DMS 273 (cell line): ENCODE data around the gene HSDL1.
A peak's percentile ranks its signal among the peaks of the same experiment; 100 is the strongest.

Experiments used
- DNase-seq: peaks from one replicate; lab custom pipeline; 2025; ENCODE audit not compliant: unreplicated experiment; lab: John Stamatoyannopoulos, UW

The HSDL1 gene

GRCh38 chr16:84084570-84085270, 60.3 kb downstream of the HSDL1 start:
- DNase-seq = peak; percentile 79

- DNase-seq = no peak
Measured at GRCh38 chr16:84082835-84083569, 62.0 kb downstream of the HSDL1 start.

- DNase-seq = no peak
Measured at GRCh38 chr16:84082110-84082509, 62.9 kb downstream of the HSDL1 start.

- no peak for DNase-seq
Measured at GRCh38 chr16:84081446-84081989, 63.5 kb downstream of the HSDL1 start.

- DNase-seq = no peak
Measured at GRCh38 chr16:84080813-84081212, 64.2 kb downstream of the HSDL1 start.

DNA sequence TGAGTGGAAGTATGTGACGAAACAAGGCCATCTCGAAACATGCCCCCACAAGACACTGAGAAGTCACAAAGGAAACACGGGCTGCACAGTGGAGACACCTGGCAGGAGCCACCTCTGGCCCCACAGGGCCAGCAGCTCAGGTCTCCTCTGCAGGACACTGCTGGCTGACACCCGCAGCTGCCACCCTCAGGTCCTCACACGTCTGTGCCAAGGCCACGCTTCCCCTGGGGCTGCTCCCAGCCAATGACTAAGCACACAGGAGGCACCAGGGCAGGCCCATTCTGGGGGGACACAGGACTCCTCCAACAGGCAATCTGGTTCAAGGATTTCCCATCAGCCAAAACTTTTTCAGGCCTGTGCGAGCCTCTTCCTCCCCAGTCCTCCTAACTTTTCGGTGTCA, 64.6 kb downstream of the HSDL1 start:
- DNase-seq = no peak

GRCh38 chr16:84079664-84080063, 65.3 kb downstream of the HSDL1 start:
- DNase-seq = no peak

GRCh38 chr16:84075376-84075775, 69.6 kb downstream of the HSDL1 start:
- no peak for DNase-seq

DNA sequence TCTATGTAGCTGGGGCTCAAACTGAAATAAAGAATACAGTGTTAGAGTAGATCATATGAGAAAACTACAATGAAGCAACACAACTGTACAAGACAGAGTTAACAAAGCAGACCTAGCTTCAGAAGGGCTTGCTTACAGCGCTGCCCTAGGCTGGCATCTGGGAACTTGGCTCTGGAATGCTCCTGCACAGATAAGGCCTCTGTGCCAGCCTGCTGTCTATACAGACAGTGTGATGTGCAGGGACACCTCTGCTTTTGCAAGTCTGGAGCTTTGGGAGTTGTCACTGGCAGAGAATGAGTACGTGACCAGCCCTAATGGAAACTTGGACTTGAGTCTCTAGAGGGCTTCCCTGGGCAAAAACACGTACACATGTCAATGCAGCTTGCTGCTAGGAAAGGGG, 70.3 kb downstream of the HSDL1 start:
- DNase-seq = no peak
